Neuronal stem cell (in vitro differentiated cells): Measurements from ENCODE around the gene APOM.

Experiments
- DNase-seq: peaks from one replicate; pipeline ENCODE4 v3.0.0-alpha.2; 2013; ENCODE audit warnings: low spot score
- H2AFZ ChIP-seq: one replicate; pipeline ENCODE4 v1.6.1; 2013; ENCODE audit warnings: mild to moderate bottlenecking, low read length, inconsistent platforms
- H2AK5ac ChIP-seq: 2 replicates; pipeline ENCODE4 v1.6.1; 2013; ENCODE audit warnings: low read depth, mild to moderate bottlenecking, inconsistent platforms, low read length, moderate library complexity, mixed read lengths
- H2BK120ac ChIP-seq: 2 replicates; pipeline ENCODE4 v1.6.1; 2013; ENCODE audit warnings: low read depth, mild to moderate bottlenecking, inconsistent platforms, low read length, moderate library complexity, mixed read lengths
- H2BK12ac ChIP-seq: one replicate; pipeline ENCODE4 v1.6.1; 2013; ENCODE audit warnings: low read length, inconsistent platforms
- H2BK15ac ChIP-seq: 2 replicates; pipeline ENCODE4 v1.6.1; 2013; ENCODE audit warnings: mild to moderate bottlenecking, low read length, inconsistent platforms, mixed read lengths
- H2BK5ac ChIP-seq: one replicate; pipeline ENCODE4 v1.6.1; 2013; ENCODE audit warnings: inconsistent platforms, mild to moderate bottlenecking, low read length, moderate library complexity
- H3K14ac ChIP-seq: one replicate; pipeline ENCODE4 v1.6.1; 2013; ENCODE audit warnings: low read length, inconsistent platforms
- H3K18ac ChIP-seq: 2 replicates; pipeline ENCODE4 v1.6.1; 2013; ENCODE audit warnings: low read length, inconsistent platforms
- H3K23ac ChIP-seq: 2 replicates; pipeline ENCODE4 v1.6.1; 2013; ENCODE audit warnings: low read depth, mild to moderate bottlenecking, mixed read lengths, low read length, inconsistent platforms; ENCODE audit not compliant: poor library complexity
- H3K27ac ChIP-seq: replicated peaks from 3 replicates; pipeline ENCODE4 v1.5.1; 2013; ENCODE audit warnings: low read length, inconsistent platforms
- H3K27me3 ChIP-seq, 3 experiments: 2 replicates each; pipeline ENCODE4 v1.6.1; 2013; ENCODE audit warnings: low read length in 3 of 3, mild to moderate bottlenecking in 2 of 3, inconsistent platforms in 1 of 3, low read depth in 1 of 3, mixed read lengths in 1 of 3, moderate library complexity in 1 of 3; ENCODE audit not compliant: control insufficient read depth in 3 of 3, insufficient read depth in 3 of 3
- H3K36me3 ChIP-seq, 2 donors: replicated peaks in 1 of 2; 2 replicates each; pipeline ENCODE4 v1.6.1; 2013; ENCODE audit warnings: low read length in 2 of 2; ENCODE audit not compliant: control insufficient read depth in 2 of 2, insufficient read depth in 2 of 2
- H3K4ac ChIP-seq: 2 replicates; pipeline ENCODE4 v1.6.1; 2013; ENCODE audit warnings: inconsistent platforms, mild to moderate bottlenecking, low read length, moderate library complexity
- H3K4me1 ChIP-seq, 2 donors: 1 replicate in 1 of 2; 2 replicates in 1 of 2; pipeline ENCODE4 v1.6.1; 2013; ENCODE audit warnings: low read length in 2 of 2, low read depth in 1 of 2; ENCODE audit not compliant: control insufficient read depth in 2 of 2, insufficient read depth in 1 of 2
- H3K4me2 ChIP-seq: one replicate; pipeline ENCODE4 v1.6.1; 2013; ENCODE audit warnings: mild to moderate bottlenecking, low read length, inconsistent platforms; ENCODE audit not compliant: insufficient read depth, poor library complexity, severe bottlenecking
- H3K4me3 ChIP-seq, 2 donors: 2 replicates each; pipeline ENCODE4 v1.5.1; 2013; ENCODE audit warnings: low read length in 2 of 2, mild to moderate bottlenecking in 2 of 2, inconsistent platforms in 1 of 2, moderate library complexity in 1 of 2
- H3K79me1 ChIP-seq: one replicate; pipeline ENCODE4 v1.6.1; 2013; ENCODE audit warnings: low read depth, mild to moderate bottlenecking, inconsistent platforms, low read length, moderate library complexity
- H3K9ac ChIP-seq: one replicate; pipeline ENCODE4 v1.6.1; 2013; ENCODE audit warnings: mild to moderate bottlenecking, low read depth, low read length, inconsistent platforms; ENCODE audit not compliant: poor library complexity
- H3K9me3 ChIP-seq, 2 donors: replicated peaks in 1 of 2; 2 replicates each; pipeline versions ENCODE3 to v1.6.1; 2013; ENCODE audit warnings: low read length in 2 of 2, mild to moderate bottlenecking in 2 of 2, inconsistent platforms in 1 of 2, low read depth in 1 of 2, mixed read lengths in 1 of 2, moderate library complexity in 1 of 2; ENCODE audit not compliant: control insufficient read depth in 2 of 2, insufficient read depth in 1 of 2
- H4K8ac ChIP-seq: one replicate; pipeline ENCODE4 v1.6.1; 2013; ENCODE audit warnings: low read depth, mild to moderate bottlenecking, inconsistent platforms, low read length, moderate library complexity
- H4K91ac ChIP-seq: one replicate; pipeline ENCODE4 v1.6.1; 2013; ENCODE audit warnings: low read length, low read depth, mild to moderate bottlenecking, inconsistent platforms; ENCODE audit not compliant: poor library complexity
- WGBS, 2 donors: extraction: QIAGEN DNeasy Blood & Tissue Kit; methylation state at CpG; one replicate each; pipeline ENCODE4 v1.1.7; 2013; ENCODE audit warnings: missing lambda C conversion rate in 2 of 2, mixed read lengths in 1 of 2; ENCODE audit not compliant: insufficient read length in 2 of 2, insufficient replicate concordance in 1 of 2; ENCODE audit errors: extremely low coverage in 2 of 2; 5-methylcytosine and 5-hydroxymethylcytosine counted together

The APOM gene

DNA sequence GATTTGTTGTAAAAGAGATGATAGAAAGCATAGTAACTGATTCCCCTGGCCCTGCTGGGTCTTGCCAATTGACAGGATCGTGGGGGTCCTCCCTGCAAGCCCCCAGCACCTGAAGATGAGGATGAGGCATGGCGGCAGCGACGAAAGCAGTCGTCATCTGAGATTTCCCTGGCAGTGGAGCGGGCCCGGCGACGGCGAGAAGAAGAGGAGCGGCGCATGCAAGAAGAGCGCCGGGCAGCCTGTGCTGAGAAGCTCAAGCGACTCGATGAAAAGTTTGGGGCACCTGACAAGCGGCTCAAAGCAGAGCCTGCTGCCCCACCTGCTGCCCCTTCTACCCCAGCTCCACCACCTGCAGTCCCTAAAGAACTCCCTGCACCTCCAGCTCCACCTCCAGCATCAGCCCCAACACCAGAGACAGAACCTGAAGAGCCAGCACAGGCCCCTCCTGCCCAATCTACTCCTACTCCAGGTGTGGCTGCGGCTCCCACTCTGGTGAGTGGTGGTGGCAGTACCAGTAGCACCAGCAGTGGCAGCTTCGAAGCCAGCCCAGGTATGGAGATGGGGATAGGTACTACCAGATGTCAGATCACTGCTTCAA lies 27.9 kb upstream of the APOM start:
- Histone ChIP-seq H3K18ac (no peak overlapping the region), H3K4me3 (no peak overlapping the region), H2BK120ac (no peak overlapping the region), H4K8ac (no peak overlapping the region), H3K14ac (no peak overlapping the region), H3K79me1 (peaks cover 15% of the 10 kb centered on the region), H4K91ac (peak overlapping the region; percentile 60), H2BK15ac (no peak overlapping the region), H3K9me3 (no peaks in the 10 kb centered on the region), H2AK5ac (no peak overlapping the region), H2AFZ (no peak overlapping the region), H3K9ac (peak overlapping the region; percentile 45), H3K4me1 (no peaks in the 10 kb centered on the region), H3K27ac (no peak overlapping the region), H3K27me3 (no peaks in the 10 kb centered on the region), H3K36me3 (peaks cover 75 to 100% of the 10 kb centered on the region in 2 donors), H2BK12ac (no peak overlapping the region), H3K4me2 (no peak overlapping the region), H3K4ac (no peak overlapping the region), H2BK5ac (no peak overlapping the region), H3K23ac (no peak overlapping the region)
- WGBS, 2 donors: no CpG with 5 or more reads among the region's 19 CpGs
- no peak for DNase-seq

DNA sequence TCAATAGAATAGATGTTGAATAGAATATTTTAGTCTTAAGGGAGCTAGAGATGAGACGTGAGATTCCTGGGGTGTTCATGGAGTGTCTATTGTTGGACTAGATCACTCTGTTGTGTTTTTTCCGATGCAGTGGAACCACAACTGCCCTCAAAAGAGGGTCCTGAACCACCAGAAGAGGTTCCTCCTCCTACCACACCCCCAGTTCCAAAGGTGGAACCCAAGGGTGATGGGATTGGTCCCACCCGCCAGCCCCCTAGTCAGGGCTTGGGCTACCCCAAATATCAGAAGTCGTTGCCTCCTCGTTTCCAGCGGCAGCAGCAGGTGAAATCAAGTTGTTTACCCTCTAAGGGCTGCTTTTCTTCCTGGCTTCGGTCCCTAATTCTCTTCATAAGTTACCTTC lies 26.7 kb upstream of the APOM start:
- WGBS, 2 donors: no CpG with 5 or more reads among the region's 7 CpGs
- H3K79me1 ChIP-seq: peaks cover 12% of the 10 kb centered on the region
- H3K9ac ChIP-seq: no peak overlapping the region
- no peaks in the 10 kb centered on the region for H3K27me3 ChIP-seq
- no peak overlapping the region for H3K18ac ChIP-seq
- H4K8ac ChIP-seq: no peak overlapping the region
- H3K36me3 ChIP-seq: peaks cover 80 to 100% of the 10 kb centered on the region in 2 donors
- H3K4me2 ChIP-seq: no peak overlapping the region
- H2BK120ac ChIP-seq: no peak overlapping the region
- H2BK12ac ChIP-seq: no peak overlapping the region
- H2BK15ac ChIP-seq: no peak overlapping the region
- H3K23ac ChIP-seq: no peak overlapping the region
- H2AK5ac ChIP-seq: no peak overlapping the region
- H2BK5ac ChIP-seq: no peak overlapping the region
- no peak overlapping the region for H3K4ac ChIP-seq
- H4K91ac ChIP-seq: no peak overlapping the region
- H2AFZ ChIP-seq: no peak overlapping the region
- no peak overlapping the region for H3K4me3 ChIP-seq
- no peak for DNase-seq
- no peak overlapping the region for H3K14ac ChIP-seq
- H3K4me1 ChIP-seq: no peaks in the 10 kb centered on the region
- H3K9me3 ChIP-seq: no peaks in the 10 kb centered on the region
- no peak overlapping the region for H3K27ac ChIP-seq

DNA sequence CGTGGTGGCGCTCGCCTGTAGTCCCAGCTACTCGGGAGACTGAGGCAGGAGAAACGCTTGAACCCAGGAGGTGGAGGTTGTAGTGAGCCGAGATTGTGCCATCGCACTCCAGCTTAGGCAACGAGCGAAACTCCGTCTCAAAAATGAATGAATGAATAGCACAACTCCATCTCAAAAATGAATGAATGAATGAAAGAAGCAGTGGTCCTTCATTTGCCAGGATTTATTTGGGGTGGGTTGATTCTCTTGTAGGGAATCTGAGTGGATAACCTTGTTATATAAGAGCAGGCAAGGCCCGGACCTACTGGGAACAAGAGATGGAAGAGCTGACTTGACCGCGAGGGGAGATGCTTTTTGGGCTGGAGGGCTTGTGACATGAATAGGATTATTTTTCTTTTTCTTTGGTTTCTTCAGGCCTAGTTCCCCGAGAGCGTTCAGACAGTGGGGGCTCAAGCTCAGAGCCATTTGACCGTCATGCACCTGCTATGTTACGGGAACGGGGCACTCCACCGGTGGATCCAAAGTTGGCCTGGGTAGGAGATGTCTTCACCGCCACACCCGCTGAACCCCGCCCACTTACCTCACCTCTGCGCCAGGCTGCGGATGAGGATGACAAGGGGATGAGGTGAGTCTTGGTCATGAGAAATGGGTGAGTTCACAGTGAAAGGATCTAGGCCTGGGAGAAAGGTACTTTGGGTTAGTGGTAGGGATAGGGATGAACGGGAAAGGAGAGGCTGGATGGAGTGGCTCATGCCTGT lies 25.3 kb upstream of the APOM start:
- Histone ChIP-seq H3K14ac (no peak overlapping the region), H3K36me3 (peaks cover 81 to 100% of the 10 kb centered on the region in 2 donors), H3K9ac (peak overlapping the region; percentile 1), H3K9me3 (no peaks in the 10 kb centered on the region), H4K8ac (no peak overlapping the region), H2AFZ (no peak overlapping the region), H3K18ac (no peak overlapping the region), H3K23ac (no peak overlapping the region), H2BK5ac (no peak overlapping the region), H2BK15ac (no peak overlapping the region), H3K4me1 (no peaks in the 10 kb centered on the region), H2BK12ac (no peak overlapping the region), H3K27ac (no peak overlapping the region), H3K4me3 (no peak overlapping the region), H2BK120ac (no peak overlapping the region), H4K91ac (no peak overlapping the region), H3K27me3 (no peaks in the 10 kb centered on the region), H3K4ac (no peak overlapping the region), H3K79me1 (peaks cover 10% of the 10 kb centered on the region), H2AK5ac (no peak overlapping the region), H3K4me2 (no peak overlapping the region)
- DNase-seq: no peak
- WGBS, 2 donors: no CpG with 5 or more reads among the region's 25 CpGs

DNA sequence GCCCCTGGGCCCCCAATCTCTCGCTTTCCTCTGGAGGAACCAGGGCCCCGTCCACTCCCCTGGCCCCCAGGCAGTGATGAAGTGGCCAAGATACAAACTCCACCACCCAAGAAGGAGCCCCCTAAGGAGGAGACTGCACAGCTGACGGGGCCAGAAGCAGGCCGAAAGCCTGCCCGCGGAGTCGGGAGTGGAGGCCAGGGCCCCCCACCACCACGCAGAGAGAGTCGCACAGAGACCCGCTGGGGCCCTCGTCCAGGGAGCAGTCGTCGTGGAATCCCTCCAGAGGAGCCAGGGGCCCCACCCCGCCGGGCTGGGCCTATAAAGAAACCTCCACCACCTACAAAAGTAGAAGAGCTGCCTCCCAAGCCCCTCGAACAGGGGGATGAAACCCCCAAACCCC lies 24.5 kb upstream of the APOM start:
- H3K27me3 ChIP-seq: no peaks in the 10 kb centered on the region
- H3K9me3 ChIP-seq: no peaks in the 10 kb centered on the region
- H3K36me3 ChIP-seq: peaks cover 80 to 100% of the 10 kb centered on the region in 2 donors
- WGBS, 2 donors: no CpG with 5 or more reads among the region's 16 CpGs
- H3K27ac ChIP-seq: no peak overlapping the region
- no peak for DNase-seq
- no peaks in the 10 kb centered on the region for H3K4me1 ChIP-seq
- H3K4me3 ChIP-seq: no peak overlapping the region
- peaks cover 10% of the 10 kb centered on the region for H3K79me1 ChIP-seq
- H2BK5ac ChIP-seq: no peak overlapping the region
- no peak overlapping the region for H3K4me2 ChIP-seq
- H3K18ac ChIP-seq: no peak overlapping the region
- H2AK5ac ChIP-seq: no peak overlapping the region
- no peak overlapping the region for H2BK120ac ChIP-seq
- H3K14ac ChIP-seq: no peak overlapping the region
- no peak overlapping the region for H3K4ac ChIP-seq
- H2AFZ ChIP-seq: no peak overlapping the region
- no peak overlapping the region for H3K23ac ChIP-seq
- H2BK12ac ChIP-seq: no peak overlapping the region
- no peak overlapping the region for H4K91ac ChIP-seq
- no peak overlapping the region for H3K9ac ChIP-seq
- H4K8ac ChIP-seq: no peak overlapping the region
- H2BK15ac ChIP-seq: no peak overlapping the region
